ENCODE measurements around the gene HEPN1.

GRCh38 chr11:124946735-124947141, 27.7 kb downstream of the HEPN1 start:
- no peak for TF ChIP-seq CTCF (conservative IDR thresholded peaks at IDR 0.05)
- no peak for TF ChIP-seq EZH2 (IDR thresholded peaks at IDR 0.05; ENCODE audit: low read depth)
